Non-pigmented ciliary epithelial cell (primary cell): ENCODE results near the gene BRAT1.
A peak's percentile ranks its signal among the peaks of the same experiment; 100 is the strongest.
"Not testable (repeated sequence)": the region's sequence is repeated elsewhere in the genome, so short reads cannot be mapped to it uniquely, and the experiment has no call there.

Experiments used
- DNase-seq: peaks from one replicate; pipeline ENCODE4 v3.0.0-alpha.2; 2010; ENCODE audit warnings: low read depth

The BRAT1 gene

GRCh38 chr7:2555121-2556052, at the start of gene BRAT1:
BRAT1 (minus strand) TSS chr7:2555524; CDS start chr7:2554431, 1,093 bp downstream.
- peak; percentile 75 for DNase-seq

- DNase-seq: no peak
Observed at GRCh38 chr7:2604608-2605174, 49.4 kb upstream of the BRAT1 start.

- no peak for DNase-seq
Observed at GRCh38 chr7:2603044-2603965, 48.0 kb upstream of the BRAT1 start.

GRCh38 chr7:2602406-2603043, 47.2 kb upstream of the BRAT1 start:
- no peak for DNase-seq

- DNase-seq: no peak
Observed at GRCh38 chr7:2601907-2602306, 46.6 kb upstream of the BRAT1 start.

- no peak for DNase-seq
Observed at GRCh38 chr7:2601065-2601464, 45.7 kb upstream of the BRAT1 start.

- no peak for DNase-seq
Observed at GRCh38 chr7:2598154-2598823, 43.0 kb upstream of the BRAT1 start.

- no peak for DNase-seq
Observed at GRCh38 chr7:2597273-2597640, 41.9 kb upstream of the BRAT1 start.

- DNase-seq: no peak
Observed at GRCh38 chr7:2596464-2597272, 41.3 kb upstream of the BRAT1 start.

- DNase-seq: no peak
Observed at GRCh38 chr7:2595258-2595860, 40.0 kb upstream of the BRAT1 start.

- no peak for DNase-seq
Observed at GRCh38 chr7:2594599-2594998, 39.3 kb upstream of the BRAT1 start.

GRCh38 chr7:2593036-2593727, 37.9 kb upstream of the BRAT1 start:
- no peak for DNase-seq

- DNase-seq: no peak
Observed at GRCh38 chr7:2592375-2592865, 37.1 kb upstream of the BRAT1 start.

GRCh38 chr7:2589941-2590340, 34.6 kb upstream of the BRAT1 start:
- DNase-seq: not testable (repeated sequence)

- DNase-seq: no peak
Observed at GRCh38 chr7:2589341-2589740, 34.0 kb upstream of the BRAT1 start.

GRCh38 chr7:2587778-2588177, 32.5 kb upstream of the BRAT1 start:
- DNase-seq: no peak

GRCh38 chr7:2587134-2587533, 31.8 kb upstream of the BRAT1 start:
- DNase-seq: no peak

GRCh38 chr7:2586326-2587020, 31.1 kb upstream of the BRAT1 start:
- no peak for DNase-seq

- DNase-seq: no peak
Observed at GRCh38 chr7:2585446-2585845, 30.1 kb upstream of the BRAT1 start.
